Measurements from ENCODE around the gene EML3.
"Not testable (repeated sequence)": the region's sequence is repeated elsewhere in the genome, so short reads cannot be mapped to it uniquely, and the experiment has no call there.

The EML3 gene

DNA sequence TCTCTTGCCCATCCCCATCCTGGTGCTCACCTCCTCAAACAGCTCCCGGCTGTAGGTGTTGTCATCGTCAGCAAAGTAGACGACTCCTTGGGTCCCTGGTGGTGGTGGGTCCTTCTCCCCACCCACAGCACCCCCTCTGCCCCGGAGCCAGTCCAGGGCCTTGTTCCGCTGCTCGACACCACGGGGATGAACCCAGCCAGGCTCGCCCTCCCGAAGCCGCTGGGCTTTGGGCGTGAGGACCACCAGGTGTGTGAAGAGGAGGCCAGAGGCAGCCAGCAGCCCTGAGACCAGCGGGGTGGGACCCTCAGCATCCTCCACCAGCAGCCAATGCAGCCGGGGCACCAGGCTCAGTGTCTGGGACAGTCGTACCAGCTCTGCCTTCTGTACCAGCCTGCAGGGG lies 4.4 kb upstream of the EML3 start:
- not testable (repeated sequence) for DNase-seq

DNA sequence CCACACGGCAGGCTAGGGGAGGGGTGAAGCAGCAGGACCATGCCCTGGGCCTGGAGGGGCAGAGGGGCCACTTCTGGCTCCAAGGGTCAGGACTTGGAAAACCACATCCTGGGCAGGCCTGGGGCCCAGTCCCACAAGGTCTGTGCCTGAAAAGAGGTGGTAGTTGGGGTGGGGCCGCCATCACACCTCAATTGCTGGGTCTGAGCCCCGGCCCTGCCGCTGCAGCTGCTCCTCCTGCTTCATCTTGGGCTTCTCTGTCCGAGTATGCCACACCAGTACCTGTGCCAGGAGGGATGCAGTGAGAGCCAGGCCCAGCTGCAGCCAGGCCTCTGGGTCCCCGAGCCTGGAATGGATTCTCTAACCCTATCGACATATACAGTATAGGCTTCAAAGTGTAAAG lies 2.9 kb upstream of the EML3 start:
- no peak for DNase-seq

DNA sequence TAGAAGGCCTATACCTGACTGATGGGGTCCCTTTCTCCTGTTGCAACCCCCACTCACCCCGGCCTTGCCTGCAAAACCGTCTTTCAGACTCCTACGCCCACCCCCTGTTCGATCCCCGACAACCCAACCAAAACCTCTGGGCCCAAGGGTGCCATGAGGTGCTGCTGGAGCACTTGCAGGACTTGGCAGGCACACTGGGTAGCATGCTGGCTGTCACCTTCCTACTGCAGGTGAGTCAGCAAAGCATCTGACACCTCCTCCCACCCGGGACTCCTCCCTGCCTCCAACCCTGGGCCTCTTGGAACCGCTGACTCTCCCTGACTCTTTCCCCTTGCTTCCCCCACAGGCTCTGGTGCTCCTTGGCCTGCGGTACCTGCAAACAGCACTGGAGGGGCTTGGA lies 1.7 kb upstream of the EML3 start:
- no peak for DNase-seq

DNA sequence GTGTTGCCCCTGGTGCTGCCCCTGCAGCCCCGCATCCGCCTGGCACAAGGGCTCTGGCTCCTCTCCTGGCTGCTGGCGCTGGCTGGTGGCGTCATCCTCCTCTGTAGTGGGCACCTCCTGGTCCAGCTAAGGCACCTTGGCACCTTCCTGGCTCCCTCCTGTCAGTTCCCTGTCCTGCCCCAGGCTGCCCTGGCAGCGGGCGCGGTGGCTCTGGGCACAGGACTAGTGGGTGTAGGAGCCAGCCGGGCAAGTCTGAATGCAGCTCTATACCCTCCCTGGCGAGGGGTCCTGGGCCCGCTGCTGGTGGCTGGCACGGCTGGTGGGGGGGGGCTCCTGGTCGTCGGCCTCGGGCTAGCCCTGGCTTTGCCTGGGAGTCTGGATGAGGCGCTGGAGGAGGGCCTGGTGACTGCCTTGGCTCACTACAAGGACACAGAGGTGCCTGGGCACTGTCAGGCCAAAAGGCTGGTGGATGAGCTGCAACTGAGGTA lies 760 bp upstream of the EML3 start:
- no peak for DNase-seq

- no peak for DNase-seq
Measured at GRCh38 chr11:62611705-62612365, 740 bp downstream of the EML3 start.

DNA sequence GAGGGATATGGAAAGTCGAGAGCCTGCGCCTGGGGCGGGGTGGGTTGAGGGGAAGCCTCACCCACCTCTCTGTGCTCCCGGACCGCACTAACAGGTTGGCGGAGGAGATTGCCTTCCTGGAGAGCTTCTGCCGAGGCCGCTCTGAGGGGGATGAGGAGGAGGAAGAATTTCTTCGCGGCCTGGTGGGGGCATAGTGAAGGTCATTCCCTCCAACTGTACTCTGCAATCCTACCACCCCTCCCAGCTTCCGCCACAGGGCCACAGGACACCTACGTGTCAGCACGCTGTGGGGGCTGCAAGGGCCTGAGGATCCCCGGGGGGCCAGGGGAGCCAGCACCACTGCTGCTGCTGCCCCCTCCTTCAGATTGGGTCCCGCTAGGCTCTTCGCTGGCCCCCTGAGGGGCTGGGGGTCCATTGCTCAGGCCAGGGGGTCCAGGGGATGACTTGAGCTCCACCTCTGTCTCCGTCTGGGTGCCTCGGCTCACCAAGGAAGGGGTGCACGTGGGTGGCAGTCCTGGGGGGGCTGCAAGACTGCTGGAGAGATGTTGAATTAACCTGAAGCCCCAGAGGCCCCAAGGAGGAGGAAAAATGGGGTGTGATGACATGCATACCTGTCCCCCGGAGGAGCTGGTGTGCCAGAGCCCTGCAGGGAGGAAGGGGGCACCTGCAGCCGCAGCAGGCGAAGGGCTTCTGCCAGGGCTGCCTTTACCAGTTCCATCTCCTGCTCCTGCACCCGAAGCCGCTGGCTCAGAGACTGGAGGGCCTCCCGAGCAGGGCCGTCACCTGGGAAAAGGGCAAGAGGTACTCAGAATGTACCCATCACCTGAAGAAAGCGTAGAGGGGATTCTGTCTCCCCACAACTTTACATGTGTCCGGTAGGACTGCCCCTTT lies 1.5 kb downstream of the EML3 start:
- no peak for DNase-seq

- no peak for DNase-seq
Measured at GRCh38 chr11:62610403-62610802, 2.2 kb downstream of the EML3 start.

GRCh38 chr11:62608776-62609175 lies 3.8 kb downstream of the EML3 start:
- DNase-seq, result no peak

- DNase-seq, result no peak
Measured at GRCh38 chr11:62607714-62608113, 4.9 kb downstream of the EML3 start.

- DNase-seq, result no peak
Measured at GRCh38 chr11:62605902-62606301, 6.7 kb downstream of the EML3 start.

DNA sequence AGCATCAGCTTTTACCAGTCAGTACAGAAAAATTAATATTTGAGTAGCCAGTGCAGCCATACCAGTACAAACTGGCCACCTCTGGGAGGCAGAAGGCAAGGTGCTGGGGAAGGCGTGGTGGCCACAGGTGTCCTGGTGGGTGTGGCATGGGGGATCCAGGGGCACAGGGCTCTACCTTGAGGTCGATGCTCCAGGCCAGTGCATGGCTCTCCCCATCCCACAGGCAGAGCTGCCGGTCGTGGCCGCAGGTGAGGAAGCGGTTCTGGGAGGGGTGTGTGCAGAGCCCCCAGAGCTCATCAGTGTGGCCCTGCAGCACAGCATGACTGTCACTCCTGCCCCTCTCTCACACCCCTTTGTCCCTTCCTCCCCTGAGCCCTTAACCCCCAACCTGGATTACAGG lies 7.1 kb downstream of the EML3 start:
- no peak for DNase-seq

GRCh38 chr11:62604460-62605120 lies 8.0 kb downstream of the EML3 start:
- DNase-seq, result no peak

DNA sequence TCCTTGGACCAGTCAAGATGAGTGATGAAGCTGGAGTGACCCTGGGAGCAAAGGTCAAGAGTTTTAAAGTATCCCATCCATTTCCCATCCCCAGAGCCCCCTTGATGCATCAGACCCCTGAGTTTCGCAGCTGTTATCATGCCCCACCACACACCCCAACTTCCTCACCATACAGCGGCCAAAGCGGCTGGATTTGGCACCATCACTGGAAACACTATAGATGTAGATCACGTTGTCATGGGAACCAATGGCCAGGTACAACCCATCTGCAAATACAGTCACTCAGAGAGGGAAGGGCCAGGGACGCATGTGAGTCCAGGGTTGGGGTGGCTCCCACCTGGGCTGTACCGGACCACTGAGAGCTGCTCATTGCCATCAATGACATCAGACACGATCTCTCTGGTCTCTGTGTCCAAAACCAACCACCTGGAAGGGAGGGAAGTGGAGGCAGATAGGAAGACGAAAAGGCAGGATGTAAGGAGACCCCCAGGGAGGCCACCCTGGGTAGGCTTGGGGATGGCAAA lies 8.7 kb downstream of the EML3 start:
- no peak for DNase-seq

DNA sequence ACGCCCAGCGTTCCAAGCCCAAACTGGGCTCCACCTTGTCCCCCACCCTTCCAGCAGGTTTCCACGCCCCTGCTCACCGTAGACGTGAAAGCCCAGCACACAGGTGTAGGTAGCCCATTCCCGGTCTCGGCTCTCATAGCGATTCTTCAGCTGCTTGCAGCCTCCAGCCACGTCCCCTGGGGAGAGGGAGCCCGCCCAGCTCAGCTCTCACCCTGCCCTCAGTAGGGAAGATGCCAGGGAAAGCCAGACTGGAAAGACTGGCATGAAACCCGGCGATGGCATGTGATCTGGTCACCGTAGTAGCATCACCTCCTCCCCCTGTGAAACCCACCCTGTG lies 9.5 kb downstream of the EML3 start:
- DNase-seq, result no peak

DNA sequence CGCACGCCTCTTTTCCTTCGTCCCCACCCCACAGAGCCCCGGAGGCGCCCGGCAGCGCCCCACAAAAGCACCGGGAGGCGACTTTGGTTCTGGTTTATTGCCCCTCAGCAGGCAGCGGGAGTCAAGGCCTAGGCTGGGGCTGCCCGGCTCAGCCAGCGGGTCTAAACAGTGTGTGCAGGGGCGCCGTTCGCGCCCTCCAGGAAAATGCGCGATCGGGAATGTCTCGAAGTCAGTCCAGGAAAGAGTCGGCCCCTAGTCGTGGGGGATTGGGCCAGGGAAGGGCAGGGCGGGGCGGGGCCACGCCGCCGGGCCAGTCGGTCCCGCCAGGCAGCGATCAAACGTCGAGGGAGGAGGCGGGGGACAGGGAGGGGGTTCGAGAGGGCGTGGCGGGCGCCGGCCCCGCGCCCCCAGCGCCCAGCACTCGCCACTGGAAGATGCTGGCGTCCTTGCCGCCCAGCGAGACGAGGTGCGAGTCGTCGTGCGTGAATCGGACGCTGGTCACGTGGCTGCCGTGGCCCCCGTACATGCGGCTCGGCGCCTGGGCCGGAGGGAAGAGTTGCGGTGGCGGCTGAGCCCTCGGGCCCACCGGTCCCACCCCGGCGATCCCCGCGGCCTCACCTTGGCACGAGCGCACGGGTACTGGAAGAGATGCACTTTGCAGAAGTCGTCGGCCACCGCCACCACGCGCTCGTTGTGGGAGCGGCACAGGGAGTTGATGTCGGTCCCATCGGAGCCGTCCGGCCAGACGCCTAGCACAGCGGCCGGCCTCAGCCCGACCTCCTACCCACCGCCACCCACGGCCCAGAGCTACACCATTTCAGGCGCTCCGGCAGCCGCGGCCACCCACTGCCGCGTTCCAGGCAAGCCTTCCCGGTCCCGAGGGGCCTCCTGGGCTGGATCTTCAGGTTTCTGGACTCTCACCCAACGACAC lies 10.2 kb downstream of the EML3 start:
- DNase-seq, result no peak

DNA sequence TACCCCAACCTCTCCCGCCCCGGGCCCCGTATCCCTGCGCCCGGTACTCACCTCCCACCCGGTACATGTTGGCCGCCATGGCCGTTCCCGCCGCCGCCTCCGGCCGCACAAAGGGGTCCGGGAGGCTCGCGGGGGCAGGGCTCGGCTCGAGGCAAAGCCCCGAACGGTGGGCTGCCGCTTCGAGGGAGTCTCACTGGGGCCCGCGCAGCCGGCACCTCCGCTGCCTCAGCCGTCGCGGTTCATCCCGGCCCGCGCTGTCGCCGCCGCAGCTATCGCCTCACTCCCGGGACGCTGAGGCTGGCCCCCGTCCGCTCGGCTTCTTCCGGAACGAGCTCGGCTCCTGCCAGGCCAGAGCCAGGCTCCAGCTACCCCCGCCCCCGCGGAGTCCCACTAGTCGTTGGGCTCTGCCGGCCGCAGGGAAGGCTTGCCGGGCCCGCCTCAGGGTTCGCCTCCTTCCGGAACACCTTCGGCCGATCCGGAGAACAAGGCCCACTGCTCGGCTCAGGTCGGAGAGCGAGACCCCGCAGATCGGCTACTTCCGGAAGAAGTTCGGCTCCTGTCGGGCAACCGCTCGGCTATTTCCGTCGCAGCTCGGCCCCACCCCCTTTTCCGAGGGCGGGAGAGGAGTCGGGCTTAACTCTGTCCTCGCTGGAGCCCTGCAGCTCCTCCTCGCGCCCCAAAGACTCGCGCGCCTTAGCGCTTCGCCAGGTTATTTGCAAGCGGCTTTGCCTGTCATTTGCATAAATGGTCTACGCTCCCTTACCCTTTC lies 11.0 kb downstream of the EML3 start, which contains the start of gene MTA2:
Gene MTA2 (minus strand): TSS at position 494 of the 769 bp plus-strand sequence. CDS start 415 bp downstream, at position 79.
- DNase-seq, result peak; percentile 80

- no peak for DNase-seq
Measured at GRCh38 chr11:62601122-62601371, 11.5 kb downstream of the EML3 start.

GRCh38 chr11:62600367-62601121 lies 12.0 kb downstream of the EML3 start:
- no peak for DNase-seq

- no peak for DNase-seq
Measured at GRCh38 chr11:62599901-62600300, 12.7 kb downstream of the EML3 start.

DNA sequence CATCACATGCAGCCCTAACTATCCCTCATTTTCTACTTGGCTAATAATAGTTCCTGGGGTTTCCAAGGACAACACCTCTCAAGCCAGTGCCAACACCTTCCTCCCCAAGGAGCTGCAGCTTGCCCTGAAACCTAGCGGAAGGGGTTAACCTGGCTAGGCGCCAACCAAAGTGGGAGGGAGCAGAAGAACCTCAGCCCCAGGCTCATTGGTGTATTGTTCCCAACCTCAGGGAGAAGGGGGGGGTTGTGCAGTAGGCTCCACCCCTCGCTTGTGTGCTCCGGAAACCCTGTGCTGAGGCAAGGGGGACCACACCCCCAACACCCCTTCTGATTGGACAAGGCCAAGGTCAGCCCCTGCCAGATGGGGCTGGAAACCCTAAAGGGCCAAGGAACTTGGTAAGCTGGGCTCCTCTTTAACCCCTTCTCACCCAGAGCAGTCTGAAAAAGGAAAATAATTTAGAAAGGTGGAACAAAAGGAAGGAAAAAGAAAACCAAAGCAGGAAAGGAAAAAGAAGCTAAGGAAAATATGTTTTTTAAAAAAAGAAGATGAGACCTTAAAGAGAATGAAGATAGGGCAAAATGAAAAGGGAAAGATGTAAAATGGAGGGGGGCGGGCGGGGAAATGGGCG lies 13.4 kb downstream of the EML3 start:
- DNase-seq, result peak; percentile 89

DNA sequence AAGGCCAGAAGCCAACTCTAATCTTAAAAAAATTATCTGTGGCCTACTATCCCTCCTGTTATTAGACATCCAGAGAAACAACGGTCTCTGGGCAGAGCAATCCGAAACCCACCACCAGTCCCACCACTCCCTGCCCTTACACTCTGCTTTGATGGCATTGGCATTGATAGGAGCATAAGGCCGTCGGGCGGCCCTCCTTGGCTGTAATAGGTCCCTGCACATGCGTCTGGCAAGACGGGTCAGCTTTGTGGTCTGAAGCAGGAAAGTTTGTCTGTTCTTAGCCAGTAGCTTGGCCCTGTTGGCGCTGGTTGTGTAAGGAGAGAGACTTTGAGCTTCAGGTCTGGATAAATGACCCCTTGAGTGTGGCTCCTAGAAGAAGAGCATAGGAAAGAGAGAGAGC lies 17.5 kb downstream of the EML3 start:
- no peak for DNase-seq
